ENCODE results near the gene GAB3.

GAB3 gene

GRCh38 chrX:154724993-154725756 is 25.7 kb downstream of the GAB3 start:
- no peak for DNase-seq (ENCODE audit: low read depth)
- H3K4me3 ChIP-seq (ENCODE audit: low read length), result no peak overlapping the region
- TF ChIP-seq CTCF (IDR thresholded peaks at IDR 0.05; ENCODE audit: insufficient read depth, low read depth, low read length, missing control alignments), result no peak

GRCh38 chrX:154721155-154721554 is 29.7 kb downstream of the GAB3 start:
- no peak overlapping the region for H3K4me3 ChIP-seq (ENCODE audit: low read length)
- TF ChIP-seq CTCF (IDR thresholded peaks at IDR 0.05; ENCODE audit: insufficient read depth, low read depth, low read length, missing control alignments), result no peak
- DNase-seq (ENCODE audit: low read depth), result no peak

GRCh38 chrX:154720067-154720466 is 30.8 kb downstream of the GAB3 start:
- peak; percentile 72 for DNase-seq (ENCODE audit: low read depth)
- TF ChIP-seq CTCF (IDR thresholded peaks at IDR 0.05; ENCODE audit: insufficient read depth, low read depth, low read length, missing control alignments), result no peak
- no peak overlapping the region for H3K4me3 ChIP-seq (ENCODE audit: low read length)

GRCh38 chrX:154719132-154719675 is 31.7 kb downstream of the GAB3 start:
- no peak overlapping the region for H3K4me3 ChIP-seq (ENCODE audit: low read length)
- no peak for TF ChIP-seq CTCF (IDR thresholded peaks at IDR 0.05; ENCODE audit: insufficient read depth, low read depth, low read length, missing control alignments)
- peak; percentile 89 for DNase-seq (ENCODE audit: low read depth)

- no peak for TF ChIP-seq CTCF (IDR thresholded peaks at IDR 0.05; ENCODE audit: insufficient read depth, low read depth, low read length, missing control alignments)
- no peak for DNase-seq (ENCODE audit: low read depth)
- no peak overlapping the region for H3K4me3 ChIP-seq (ENCODE audit: low read length)
These were observed 32.3 kb downstream of the GAB3 start for GRCh38 chrX:154718616-154719015.

- DNase-seq (ENCODE audit: low read depth), result no peak
- no peak overlapping the region for H3K4me3 ChIP-seq (ENCODE audit: low read length)
- no peak for TF ChIP-seq CTCF (IDR thresholded peaks at IDR 0.05; ENCODE audit: insufficient read depth, low read depth, low read length, missing control alignments)
These were observed 33.1 kb downstream of the GAB3 start for GRCh38 chrX:154717824-154718223.

GRCh38 chrX:154715825-154716224 is 35.1 kb downstream of the GAB3 start:
- no peak overlapping the region for H3K4me3 ChIP-seq (ENCODE audit: low read length)
- TF ChIP-seq CTCF (IDR thresholded peaks at IDR 0.05; ENCODE audit: insufficient read depth, low read depth, low read length, missing control alignments), result no peak
- DNase-seq (ENCODE audit: low read depth), result no peak

All from epithelial cell of esophagus (primary cell).